Right atrium auricular region (tissue), 2 donors: Measurements from ENCODE around the gene SMPD3. TPM values are rescaled to one million over a fixed set of nuclear protein-coding genes. Genes with fewer than 3 reads are reported as not detected.

Experiments used
- DNase-seq: peaks from one replicate; pipeline ENCODE4 v3.0.0-alpha.2; 2019; ENCODE audit warnings: low spot score
- H3K27ac ChIP-seq, 2 donors: fragments of 200-600 bp; sonication (generic); 1 replicate in 1 of 2; 2 replicates in 1 of 2; pipeline ENCODE4 v1.5.1; 2016 to 2019
- H3K27me3 ChIP-seq, 2 donors: fragments of 200-600 bp; sonication (generic); one replicate each; pipeline versions ENCODE4 v1.5.1 to v1.6.0; 2017 to 2019
- H3K36me3 ChIP-seq: fragments of 200-600 bp; sonication (generic); one replicate; pipeline ENCODE4 v1.5.1; 2016
- H3K4me1 ChIP-seq, 2 donors: fragments of 200-600 bp; sonication (generic); one replicate each; pipeline versions ENCODE4 v1.5.1 to v1.6.0; 2017 to 2019
- H3K4me3 ChIP-seq, 2 donors: fragments of 200-600 bp; sonication (generic); 1 replicate in 1 of 2; 2 replicates in 1 of 2; pipeline ENCODE4 v1.5.1; 2017 to 2019; ENCODE audit warnings: mild to moderate bottlenecking in 1 of 2, moderate library complexity in 1 of 2
- H3K9me3 ChIP-seq, 2 donors: fragments of 200-600 bp; sonication (generic); one replicate each; pipeline ENCODE4 v1.5.1; 2019
- total RNA-seq, 2 donors: library from RNA; depleted of rRNA; stranded (reverse); fragments of >200 nt; gene quantifications; one replicate each; pipeline ENCODE4 v1.1.0, GENCODE V29; 2016
- TF ChIP-seq, protein P1 (sequence below), 2 donors: fragments of 200-600 bp; sonication (generic); IDR thresholded peaks; one replicate each; pipeline ENCODE4 v1.5.1; 2019; ENCODE audit warnings: antibody characterized with exemption in 2 of 2

The SMPD3 gene
- total RNA-seq, 2 donors from 2014 or later = 3.0 to 4.4 TPM

DNA sequence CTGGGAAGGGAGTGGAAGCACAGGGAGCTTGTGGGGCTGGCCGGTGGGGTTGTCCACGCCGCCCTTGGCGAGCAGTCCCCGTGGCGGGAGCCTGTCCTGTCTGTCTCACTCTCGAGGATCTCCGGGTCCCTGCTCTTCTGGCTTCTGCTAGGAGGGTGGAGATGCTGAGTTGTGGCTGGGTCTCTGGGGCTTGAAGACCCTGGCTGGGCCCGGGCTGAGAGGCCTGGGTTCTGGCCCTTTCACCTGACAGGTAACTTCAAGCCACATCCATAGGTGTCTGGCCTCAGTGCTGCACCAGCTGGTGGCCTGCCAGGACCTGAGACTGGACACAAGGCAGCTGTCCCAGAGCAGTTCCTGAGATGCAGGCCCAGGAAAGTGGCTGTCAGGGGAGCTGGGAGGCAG lies 90.8 kb downstream of the SMPD3 start:
- H3K27ac ChIP-seq = no peak overlapping the region
- no peaks in the 10 kb centered on the region for H3K9me3 ChIP-seq
- TF ChIP-seq, protein P1, sequence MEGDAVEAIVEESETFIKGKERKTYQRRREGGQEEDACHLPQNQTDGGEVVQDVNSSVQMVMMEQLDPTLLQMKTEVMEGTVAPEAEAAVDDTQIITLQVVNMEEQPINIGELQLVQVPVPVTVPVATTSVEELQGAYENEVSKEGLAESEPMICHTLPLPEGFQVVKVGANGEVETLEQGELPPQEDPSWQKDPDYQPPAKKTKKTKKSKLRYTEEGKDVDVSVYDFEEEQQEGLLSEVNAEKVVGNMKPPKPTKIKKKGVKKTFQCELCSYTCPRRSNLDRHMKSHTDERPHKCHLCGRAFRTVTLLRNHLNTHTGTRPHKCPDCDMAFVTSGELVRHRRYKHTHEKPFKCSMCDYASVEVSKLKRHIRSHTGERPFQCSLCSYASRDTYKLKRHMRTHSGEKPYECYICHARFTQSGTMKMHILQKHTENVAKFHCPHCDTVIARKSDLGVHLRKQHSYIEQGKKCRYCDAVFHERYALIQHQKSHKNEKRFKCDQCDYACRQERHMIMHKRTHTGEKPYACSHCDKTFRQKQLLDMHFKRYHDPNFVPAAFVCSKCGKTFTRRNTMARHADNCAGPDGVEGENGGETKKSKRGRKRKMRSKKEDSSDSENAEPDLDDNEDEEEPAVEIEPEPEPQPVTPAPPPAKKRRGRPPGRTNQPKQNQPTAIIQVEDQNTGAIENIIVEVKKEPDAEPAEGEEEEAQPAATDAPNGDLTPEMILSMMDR (IDR thresholded peaks at IDR 0.05) = no peak
- DNase-seq = no peak
- H3K27me3 ChIP-seq = no peaks in the 10 kb centered on the region
- no peaks in the 10 kb centered on the region for H3K4me1 ChIP-seq
- peaks cover 57% of the 10 kb centered on the region for H3K36me3 ChIP-seq
- no peak overlapping the region for H3K4me3 ChIP-seq

- Histone ChIP-seq H3K4me3 (no peak overlapping the region), H3K27me3 (no peaks in the 10 kb centered on the region), H3K27ac (no peak overlapping the region), H3K4me1 (no peaks in the 10 kb centered on the region), H3K9me3 (no peaks in the 10 kb centered on the region), H3K36me3 (peaks cover 63% of the 10 kb centered on the region)
- TF ChIP-seq, protein P1 (IDR thresholded peaks at IDR 0.05) = no peak
- DNase-seq = no peak
These were observed 91.4 kb downstream of the SMPD3 start for GRCh38 chr16:68356919-68357286.

GRCh38 chr16:68356249-68356918 lies 91.9 kb downstream of the SMPD3 start:
- Histone ChIP-seq H3K27ac (no peak overlapping the region), H3K36me3 (peaks cover 68% of the 10 kb centered on the region), H3K27me3 (no peaks in the 10 kb centered on the region), H3K4me3 (no peak overlapping the region), H3K4me1 (no peaks in the 10 kb centered on the region), H3K9me3 (no peaks in the 10 kb centered on the region)
- TF ChIP-seq, protein P1 (IDR thresholded peaks at IDR 0.05) = no peak
- DNase-seq = no peak

- Histone ChIP-seq H3K4me1 (no peaks in the 10 kb centered on the region), H3K27me3 (no peaks in the 10 kb centered on the region), H3K9me3 (no peaks in the 10 kb centered on the region), H3K36me3 (peaks cover 70% of the 10 kb centered on the region), H3K27ac (no peak overlapping the region), H3K4me3 (no peak overlapping the region)
- no peak for DNase-seq
- TF ChIP-seq, protein P1 (IDR thresholded peaks at IDR 0.05) = no peak
These were observed 92.7 kb downstream of the SMPD3 start for GRCh38 chr16:68355447-68356248.

GRCh38 chr16:68354816-68355215 lies 93.5 kb downstream of the SMPD3 start:
- Histone ChIP-seq H3K27ac (no peak overlapping the region), H3K9me3 (no peaks in the 10 kb centered on the region), H3K27me3 (no peaks in the 10 kb centered on the region), H3K4me3 (no peak overlapping the region), H3K4me1 (no peaks in the 10 kb centered on the region), H3K36me3 (peaks cover 78% of the 10 kb centered on the region)
- DNase-seq = no peak
- TF ChIP-seq, protein P1 (IDR thresholded peaks at IDR 0.05) = no peak
